ENCODE measurements around the gene SHROOM3. TPM values are rescaled to one million over a fixed set of nuclear protein-coding genes. Genes with fewer than 3 reads are reported as not detected.

SHROOM3 gene
- polyA plus RNA-seq, 1 donor from 2014 or later, result 2.7 TPM

DNA sequence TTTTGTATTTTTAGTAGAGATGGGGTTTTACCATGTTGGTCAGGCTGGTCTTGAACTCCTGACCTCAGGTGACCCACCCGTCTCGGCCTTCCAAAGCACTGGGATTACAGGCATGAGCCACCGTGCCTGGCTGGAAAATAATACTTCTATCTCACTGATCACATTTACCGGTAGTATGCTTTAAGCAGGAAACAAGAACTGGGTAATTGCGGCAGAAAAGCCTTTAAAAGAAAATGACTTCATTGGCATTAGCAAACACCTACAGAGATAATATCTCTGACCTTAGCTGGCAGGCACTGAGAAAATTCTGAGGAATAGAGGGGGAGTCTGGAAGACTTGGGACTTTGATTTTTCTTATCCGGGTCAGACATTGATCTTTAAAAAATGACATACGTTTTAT, 78.5 kb downstream of the SHROOM3 start:
- Histone ChIP-seq H3K36me3 (ENCODE audit: insufficient read depth, low read length) (no peaks in the 10 kb centered on the region), H3K9me3 (ENCODE audit: low read length) (no peaks in the 10 kb centered on the region), H2AFZ (ENCODE audit: low read depth, low read length) (no peak overlapping the region), H3K9ac (ENCODE audit: low read length) (no peak overlapping the region), H3K4me2 (ENCODE audit: low read length) (no peak overlapping the region), H4K20me1 (ENCODE audit: insufficient read depth) (no peaks in the 10 kb centered on the region), H3K4me3 (ENCODE audit: low read length) (no peak overlapping the region), H3F3A (ENCODE audit: insufficient read depth, low read length, poor library complexity, severe bottlenecking) (no peaks in the 10 kb centered on the region), H3K9me2 (ENCODE audit: insufficient read depth, low read length) (no peaks in the 10 kb centered on the region), H3K27ac (ENCODE audit: low read length) (no peak overlapping the region), H3K27me3 (ENCODE audit: insufficient read depth, low read depth, low read length) (no peaks in the 10 kb centered on the region), H3K79me2 (replicated peaks; ENCODE audit: insufficient read depth, low read length) (peaks cover 42% of the 10 kb centered on the region)
- TF ChIP-seq, protein P1, sequence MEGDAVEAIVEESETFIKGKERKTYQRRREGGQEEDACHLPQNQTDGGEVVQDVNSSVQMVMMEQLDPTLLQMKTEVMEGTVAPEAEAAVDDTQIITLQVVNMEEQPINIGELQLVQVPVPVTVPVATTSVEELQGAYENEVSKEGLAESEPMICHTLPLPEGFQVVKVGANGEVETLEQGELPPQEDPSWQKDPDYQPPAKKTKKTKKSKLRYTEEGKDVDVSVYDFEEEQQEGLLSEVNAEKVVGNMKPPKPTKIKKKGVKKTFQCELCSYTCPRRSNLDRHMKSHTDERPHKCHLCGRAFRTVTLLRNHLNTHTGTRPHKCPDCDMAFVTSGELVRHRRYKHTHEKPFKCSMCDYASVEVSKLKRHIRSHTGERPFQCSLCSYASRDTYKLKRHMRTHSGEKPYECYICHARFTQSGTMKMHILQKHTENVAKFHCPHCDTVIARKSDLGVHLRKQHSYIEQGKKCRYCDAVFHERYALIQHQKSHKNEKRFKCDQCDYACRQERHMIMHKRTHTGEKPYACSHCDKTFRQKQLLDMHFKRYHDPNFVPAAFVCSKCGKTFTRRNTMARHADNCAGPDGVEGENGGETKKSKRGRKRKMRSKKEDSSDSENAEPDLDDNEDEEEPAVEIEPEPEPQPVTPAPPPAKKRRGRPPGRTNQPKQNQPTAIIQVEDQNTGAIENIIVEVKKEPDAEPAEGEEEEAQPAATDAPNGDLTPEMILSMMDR (IDR thresholded peaks at IDR 0.05; ENCODE audit: poor library complexity, severe bottlenecking), result no peak
- TF ChIP-seq REST (IDR thresholded peaks at IDR 0.05; ENCODE audit: borderline replicate concordance), result no peak
- TF ChIP-seq EZH2 (IDR thresholded peaks at IDR 0.05; ENCODE audit: borderline replicate concordance, insufficient read depth, low read length, poor library complexity, severe bottlenecking), result no peak
- no peak for TF ChIP-seq RAD21 (conservative IDR thresholded peaks at IDR 0.05)
- TF ChIP-seq SMC3 (conservative IDR thresholded peaks at IDR 0.05; ENCODE audit: poor library complexity), result no peak

DNA sequence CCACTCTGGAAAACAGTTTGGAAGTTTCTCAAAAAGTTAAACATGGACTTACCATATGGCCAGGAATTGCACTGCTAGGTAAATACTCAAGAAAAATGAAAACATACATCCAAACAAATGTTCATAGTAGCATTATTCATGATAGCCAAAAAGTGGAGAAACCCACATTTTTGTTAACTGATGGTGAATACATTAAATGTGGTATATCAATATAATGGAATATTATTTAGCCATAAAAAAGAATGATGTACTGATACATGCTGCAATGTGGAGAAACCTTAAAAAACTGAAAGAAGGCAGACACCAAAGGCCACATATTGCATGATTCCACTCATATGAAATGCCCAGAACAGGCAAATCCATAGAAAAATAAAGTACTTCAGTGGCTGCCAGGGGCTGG, 79.1 kb downstream of the SHROOM3 start:
- Histone ChIP-seq H3K27ac (ENCODE audit: low read length) (no peak overlapping the region), H2AFZ (ENCODE audit: low read depth, low read length) (no peak overlapping the region), H3K4me2 (ENCODE audit: low read length) (no peak overlapping the region), H3K9me2 (ENCODE audit: insufficient read depth, low read length) (no peaks in the 10 kb centered on the region), H3K27me3 (ENCODE audit: insufficient read depth, low read depth, low read length) (no peaks in the 10 kb centered on the region), H3K9me3 (ENCODE audit: low read length) (no peaks in the 10 kb centered on the region), H3K9ac (ENCODE audit: low read length) (no peak overlapping the region), H4K20me1 (ENCODE audit: insufficient read depth) (no peaks in the 10 kb centered on the region), H3K36me3 (ENCODE audit: insufficient read depth, low read length) (no peaks in the 10 kb centered on the region), H3K79me2 (replicated peaks; ENCODE audit: insufficient read depth, low read length) (peaks cover 38% of the 10 kb centered on the region), H3K4me3 (ENCODE audit: low read length) (no peak overlapping the region), H3F3A (ENCODE audit: insufficient read depth, low read length, poor library complexity, severe bottlenecking) (no peaks in the 10 kb centered on the region)
- TF ChIP-seq REST (IDR thresholded peaks at IDR 0.05; ENCODE audit: borderline replicate concordance) (no peak), EP300 (conservative IDR thresholded peaks at IDR 0.05; ENCODE audit: poor library complexity, severe bottlenecking) (no peak), TAF1 (IDR thresholded peaks at IDR 0.05; ENCODE audit: low read depth) (no peak), SMC3 (conservative IDR thresholded peaks at IDR 0.05; ENCODE audit: poor library complexity) (no peak), POLR2AphosphoS5 (IDR thresholded peaks at IDR 0.05) (no peak), RAD21 (conservative IDR thresholded peaks at IDR 0.05) (no peak), EZH2 (IDR thresholded peaks at IDR 0.05; ENCODE audit: borderline replicate concordance, insufficient read depth, low read length, poor library complexity, severe bottlenecking) (no peak), MXI1 (conservative IDR thresholded peaks at IDR 0.05; ENCODE audit: poor library complexity, severe bottlenecking) (no peak)
- TF ChIP-seq, protein P1 (IDR thresholded peaks at IDR 0.05; ENCODE audit: poor library complexity, severe bottlenecking), result no peak

All from neural cell (in vitro differentiated cells).